WI38 (cell line): ENCODE data around the gene MDFI.

ENCODE experiments used
- H3K4me3 ChIP-seq: 2 replicates; pipeline ENCODE4 v1.5.1; 2011; ENCODE audit warnings: low read depth, mild to moderate bottlenecking, control low read depth, low read length
- TF ChIP-seq, protein P1 (sequence below): IDR thresholded peaks from 2 replicates; pipeline ENCODE4 v1.5.1; 2012; ENCODE audit warnings: low read depth, mild to moderate bottlenecking, control low read depth, low read length

The MDFI gene

DNA sequence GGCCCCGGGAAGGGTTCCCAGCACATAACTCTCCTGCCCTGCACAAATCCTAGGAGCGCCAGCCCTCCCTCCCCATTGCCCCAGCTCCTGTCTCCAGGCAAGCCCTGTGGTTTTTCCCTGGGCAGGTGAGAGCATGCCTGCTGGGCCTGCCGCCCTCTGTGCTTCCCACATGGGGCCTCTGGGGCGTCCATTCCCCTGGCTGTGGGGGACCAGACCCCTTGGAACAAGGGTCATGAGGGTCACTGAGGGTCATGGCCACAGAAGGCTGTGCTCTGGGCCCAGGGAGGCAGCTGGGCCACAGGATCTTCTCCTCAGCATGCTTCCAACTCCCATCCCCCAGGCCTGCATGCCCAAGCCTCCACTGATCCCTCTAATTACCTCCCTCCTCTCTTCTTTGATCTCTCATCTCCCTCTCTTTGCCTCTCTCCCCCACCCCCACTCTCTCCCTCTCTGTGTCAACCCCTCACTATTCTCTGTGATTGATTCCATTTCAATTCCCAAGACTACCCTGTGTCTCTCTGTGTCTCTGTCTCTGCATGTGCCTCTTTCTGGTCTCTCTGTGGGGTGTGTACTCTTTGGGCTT, 6.1 kb downstream of the MDFI start:
- TF ChIP-seq, protein P1, sequence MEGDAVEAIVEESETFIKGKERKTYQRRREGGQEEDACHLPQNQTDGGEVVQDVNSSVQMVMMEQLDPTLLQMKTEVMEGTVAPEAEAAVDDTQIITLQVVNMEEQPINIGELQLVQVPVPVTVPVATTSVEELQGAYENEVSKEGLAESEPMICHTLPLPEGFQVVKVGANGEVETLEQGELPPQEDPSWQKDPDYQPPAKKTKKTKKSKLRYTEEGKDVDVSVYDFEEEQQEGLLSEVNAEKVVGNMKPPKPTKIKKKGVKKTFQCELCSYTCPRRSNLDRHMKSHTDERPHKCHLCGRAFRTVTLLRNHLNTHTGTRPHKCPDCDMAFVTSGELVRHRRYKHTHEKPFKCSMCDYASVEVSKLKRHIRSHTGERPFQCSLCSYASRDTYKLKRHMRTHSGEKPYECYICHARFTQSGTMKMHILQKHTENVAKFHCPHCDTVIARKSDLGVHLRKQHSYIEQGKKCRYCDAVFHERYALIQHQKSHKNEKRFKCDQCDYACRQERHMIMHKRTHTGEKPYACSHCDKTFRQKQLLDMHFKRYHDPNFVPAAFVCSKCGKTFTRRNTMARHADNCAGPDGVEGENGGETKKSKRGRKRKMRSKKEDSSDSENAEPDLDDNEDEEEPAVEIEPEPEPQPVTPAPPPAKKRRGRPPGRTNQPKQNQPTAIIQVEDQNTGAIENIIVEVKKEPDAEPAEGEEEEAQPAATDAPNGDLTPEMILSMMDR, result no peak
- no peak overlapping the region for H3K4me3 ChIP-seq

DNA sequence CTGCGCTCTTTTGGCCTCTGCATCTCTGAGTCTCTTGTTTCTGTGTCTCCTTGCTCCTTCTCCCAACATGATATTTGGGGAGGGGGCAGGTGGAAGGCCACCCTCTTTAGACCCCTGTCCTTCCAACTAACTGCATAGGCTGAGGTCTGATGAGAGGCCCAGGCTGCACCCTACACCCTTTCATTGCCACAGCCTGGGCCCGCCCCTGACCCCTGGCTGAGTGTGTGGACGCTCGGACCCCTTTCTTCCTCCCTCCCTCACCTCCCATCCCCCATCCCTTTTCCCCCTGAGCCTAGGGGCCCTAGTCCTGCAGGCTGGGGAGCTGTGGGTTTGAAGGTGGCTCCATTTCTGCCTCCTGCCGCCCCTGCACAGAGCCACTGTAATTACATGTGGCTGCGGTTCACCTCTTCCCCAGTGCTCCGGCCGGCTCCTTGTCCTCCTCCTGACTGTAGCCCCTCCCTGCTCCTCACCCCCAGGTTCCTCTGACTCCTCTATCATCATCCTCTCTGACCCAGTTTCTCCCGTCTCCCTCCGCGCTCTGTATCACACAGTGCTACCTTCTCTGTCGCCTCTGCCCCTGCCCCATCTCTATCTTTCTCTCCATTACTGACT, 6.8 kb downstream of the MDFI start:
- H3K4me3 ChIP-seq, result no peak overlapping the region
- TF ChIP-seq, protein P1, result no peak

DNA sequence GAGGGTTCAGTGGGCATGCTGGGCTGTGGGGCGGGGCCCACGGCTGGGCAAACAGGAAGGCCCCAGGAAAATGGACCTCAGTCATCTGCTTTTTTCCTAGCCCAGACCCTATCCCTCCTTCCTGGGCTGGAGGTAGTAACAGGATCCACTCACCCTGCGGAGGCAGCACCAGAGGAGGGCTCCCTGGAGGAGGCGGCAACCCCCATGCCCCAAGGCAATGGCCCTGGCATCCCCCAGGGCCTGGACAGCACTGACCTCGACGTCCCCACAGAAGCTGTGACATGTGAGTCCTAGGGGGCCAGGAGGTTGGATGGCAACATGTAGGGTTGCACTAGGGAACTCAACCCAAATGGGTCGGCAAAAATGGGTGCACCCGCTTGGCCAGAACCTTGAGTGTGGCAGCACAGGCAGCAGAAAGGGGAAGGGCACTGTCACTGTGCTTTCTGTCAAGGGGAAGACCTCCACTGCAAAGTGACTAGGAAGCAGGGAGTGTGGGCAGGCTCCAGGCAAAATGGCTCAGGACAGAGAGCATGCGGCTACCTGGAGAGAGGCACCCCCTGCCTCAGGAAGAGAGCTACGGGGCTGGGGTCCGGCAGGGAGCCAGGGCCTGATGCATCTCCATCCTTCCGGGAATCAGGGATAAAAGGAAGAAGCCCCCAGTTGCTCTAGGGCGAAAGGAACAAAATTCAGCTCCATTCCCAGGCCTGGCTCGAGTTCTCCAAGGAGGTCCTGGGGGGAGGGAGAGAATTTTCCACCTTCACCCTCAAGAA, 7.9 kb downstream of the MDFI start:
- TF ChIP-seq, protein P1, result no peak
- no peak overlapping the region for H3K4me3 ChIP-seq

DNA sequence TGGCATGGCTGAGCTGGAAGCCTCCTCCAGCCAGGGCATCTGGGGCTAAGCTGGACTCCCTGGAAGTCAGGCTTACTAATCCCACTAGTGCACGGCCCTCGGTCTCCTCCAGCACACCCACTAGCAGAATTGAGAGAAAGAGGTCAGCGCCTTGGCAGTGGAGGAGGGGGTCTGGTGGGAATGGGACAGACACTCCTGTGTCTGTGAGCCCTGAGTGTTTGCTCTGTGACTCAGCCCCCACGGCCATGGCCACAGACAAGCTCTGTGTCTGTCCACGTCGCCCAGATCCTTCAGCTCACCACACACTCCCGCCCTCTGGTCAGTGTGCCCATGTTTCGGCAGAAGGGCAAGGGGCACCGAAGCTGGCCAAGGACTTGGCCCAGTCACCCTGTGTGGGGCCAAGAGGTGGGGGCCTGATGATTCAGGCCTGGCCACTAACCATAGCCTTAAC, 8.8 kb downstream of the MDFI start:
- TF ChIP-seq, protein P1, result no peak
- H3K4me3 ChIP-seq, result no peak overlapping the region

DNA sequence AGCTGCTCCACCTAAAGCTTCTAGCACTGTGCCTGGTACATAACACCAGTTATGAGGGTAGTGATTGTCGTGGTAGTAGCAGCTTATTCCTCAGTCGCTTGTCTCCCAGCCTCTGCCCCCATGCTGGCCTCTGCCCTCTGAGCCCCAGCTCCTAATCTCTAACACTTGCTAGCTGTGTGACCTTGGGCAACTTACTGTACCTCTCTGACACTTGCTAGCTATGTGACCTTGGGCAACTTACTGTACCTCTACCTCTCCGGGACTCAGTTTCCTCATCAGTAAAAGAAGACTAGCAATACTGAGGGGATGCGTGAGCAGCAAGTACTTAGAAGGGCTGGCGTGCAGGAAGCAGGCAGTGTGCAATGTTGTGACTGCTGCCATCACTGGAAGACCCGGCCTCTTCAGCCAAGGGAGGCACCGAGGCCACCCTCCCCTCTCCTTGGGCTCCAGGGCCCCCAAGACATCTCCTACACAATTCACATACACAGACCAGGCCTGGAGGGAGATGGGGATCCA, 9.9 kb downstream of the MDFI start:
- TF ChIP-seq, protein P1, result no peak

DNA sequence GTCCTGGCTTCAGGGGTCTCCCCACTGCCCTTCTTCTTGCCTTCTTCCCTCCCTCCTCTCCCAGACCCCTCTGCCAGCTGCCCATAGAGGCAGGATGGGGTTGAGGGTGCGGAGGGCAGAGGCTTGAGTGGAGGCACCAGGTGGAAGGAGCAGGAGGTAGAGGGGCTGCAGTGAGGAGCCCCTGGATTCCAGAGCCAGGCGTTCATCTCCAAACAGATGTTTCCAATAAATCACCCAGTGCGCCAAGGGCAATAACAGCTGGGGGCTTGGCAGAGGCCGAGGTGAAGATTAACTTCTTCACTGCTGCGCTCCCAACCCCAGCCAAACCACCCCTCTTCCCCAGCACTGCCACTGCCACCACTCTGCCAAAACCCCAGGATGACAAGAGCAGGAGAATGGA, 10.7 kb downstream of the MDFI start:
- H3K4me3 ChIP-seq, result no peak overlapping the region
- TF ChIP-seq, protein P1, result no peak

More for the DNA sequence above, 9.9 kb downstream of the MDFI start:
- H3K4me3 ChIP-seq, result no peak overlapping the region

DNA sequence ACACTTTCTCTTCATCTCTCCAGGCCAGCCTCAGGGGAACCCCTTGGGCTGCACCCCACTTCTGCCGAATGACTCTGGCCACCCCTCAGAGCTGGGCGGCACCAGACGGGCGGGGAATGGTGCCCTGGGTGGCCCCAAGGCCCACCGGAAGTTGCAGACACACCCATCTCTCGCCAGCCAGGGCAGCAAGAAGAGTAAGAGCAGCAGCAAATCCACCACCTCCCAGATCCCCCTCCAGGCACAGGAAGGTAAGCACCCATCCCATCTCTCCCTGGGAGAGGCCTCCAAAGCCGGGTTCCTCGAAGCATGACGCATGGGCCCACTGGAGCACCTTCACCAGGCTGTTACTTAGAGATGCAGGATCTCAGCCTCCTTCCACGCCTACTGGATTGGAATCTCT, 11.3 kb downstream of the MDFI start:
- TF ChIP-seq, protein P1, result no peak
- H3K4me3 ChIP-seq, result no peak overlapping the region
